ENCODE results near the gene PBRM1. TPM values are rescaled to one million over a fixed set of nuclear protein-coding genes. Genes with fewer than 3 reads are reported as not detected.

PBRM1 gene
- total and polyA plus RNA-seq, 2 of the 13 experiments (the other 11 are each of a cell fraction or from before 2014, with no cell fraction given) = 10.9 to 33.2 TPM

DNA sequence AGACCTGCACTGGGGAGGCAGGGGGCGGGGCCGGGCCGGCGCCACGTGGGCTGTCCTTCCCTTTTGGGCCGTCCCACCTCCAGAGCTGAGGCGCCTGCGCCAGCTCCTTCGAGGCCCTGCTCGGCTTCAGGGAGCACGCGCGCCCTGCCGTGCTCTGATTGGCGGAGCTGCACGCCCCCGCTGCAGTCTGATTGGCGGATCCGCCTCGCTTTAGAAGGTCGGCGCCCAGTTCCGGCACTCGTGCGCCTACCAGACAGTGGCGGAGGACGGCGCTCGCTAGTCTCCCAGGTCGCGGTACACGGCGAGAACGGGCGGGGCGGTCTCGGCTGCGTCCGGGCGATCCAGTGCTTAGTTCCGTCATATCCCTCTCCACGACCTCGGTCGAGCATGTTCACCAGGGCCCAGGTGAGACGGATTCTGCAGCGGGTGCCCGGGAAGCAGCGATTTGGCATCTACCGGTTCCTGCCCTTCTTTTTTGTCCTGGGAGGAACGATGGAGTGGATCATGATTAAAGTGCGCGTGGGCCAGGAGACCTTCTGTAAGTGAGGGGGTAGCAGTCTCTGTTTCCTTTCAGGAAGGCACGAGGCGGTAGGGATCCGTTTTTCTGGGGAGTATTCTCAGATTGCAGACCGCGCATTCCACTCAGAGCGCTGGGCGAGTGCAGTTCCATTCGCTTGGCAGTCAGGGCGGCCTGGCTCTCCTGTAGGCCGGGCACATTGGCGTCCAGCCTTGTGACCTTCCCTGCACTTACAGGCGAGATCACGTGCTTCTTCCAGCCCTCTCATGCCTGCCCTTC lies 149.1 kb downstream of the PBRM1 start, which contains the start of gene UQCC5 (continued):
- no peak for TF ChIP-seq TBP (CRISPR knock-in tag; IDR thresholded peaks at IDR 0.05)
- TF ChIP-seq, protein P1, sequence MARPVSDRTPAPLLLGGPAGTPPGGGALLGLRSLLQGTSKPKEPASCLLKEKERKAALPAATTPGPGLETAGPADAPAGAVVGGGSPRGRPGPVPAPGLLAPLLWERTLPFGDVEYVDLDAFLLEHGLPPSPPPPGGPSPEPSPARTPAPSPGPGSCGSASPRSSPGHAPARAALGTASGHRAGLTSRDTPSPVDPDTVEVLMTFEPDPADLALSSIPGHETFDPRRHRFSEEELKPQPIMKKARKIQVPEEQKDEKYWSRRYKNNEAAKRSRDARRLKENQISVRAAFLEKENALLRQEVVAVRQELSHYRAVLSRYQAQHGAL (CRISPR knock-in tag; IDR thresholded peaks at IDR 0.05; ENCODE audit: not compliant biosample characterization) = no peak
- TF ChIP-seq, protein P2, sequence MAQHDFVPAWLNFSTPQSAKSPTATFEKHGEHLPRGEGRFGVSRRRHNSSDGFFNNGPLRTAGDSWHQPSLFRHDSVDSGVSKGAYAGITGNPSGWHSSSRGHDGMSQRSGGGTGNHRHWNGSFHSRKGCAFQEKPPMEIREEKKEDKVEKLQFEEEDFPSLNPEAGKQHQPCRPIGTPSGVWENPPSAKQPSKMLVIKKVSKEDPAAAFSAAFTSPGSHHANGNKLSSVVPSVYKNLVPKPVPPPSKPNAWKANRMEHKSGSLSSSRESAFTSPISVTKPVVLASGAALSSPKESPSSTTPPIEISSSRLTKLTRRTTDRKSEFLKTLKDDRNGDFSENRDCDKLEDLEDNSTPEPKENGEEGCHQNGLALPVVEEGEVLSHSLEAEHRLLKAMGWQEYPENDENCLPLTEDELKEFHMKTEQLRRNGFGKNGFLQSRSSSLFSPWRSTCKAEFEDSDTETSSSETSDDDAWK (CRISPR knock-in tag; IDR thresholded peaks at IDR 0.05) = no peak
- peak; percentile 52; the same call in 1 of the 2 replicates for TF ChIP-seq ZNF713 (CRISPR knock-in tag; IDR thresholded peaks at IDR 0.05)
- no peak for TF ChIP-seq RAD21 (CRISPR knock-in tag; IDR thresholded peaks at IDR 0.05)
- TF ChIP-seq ZNF274 (CRISPR knock-in tag; IDR thresholded peaks at IDR 0.05) = peak; percentile 95
- TF ChIP-seq, protein P3, sequence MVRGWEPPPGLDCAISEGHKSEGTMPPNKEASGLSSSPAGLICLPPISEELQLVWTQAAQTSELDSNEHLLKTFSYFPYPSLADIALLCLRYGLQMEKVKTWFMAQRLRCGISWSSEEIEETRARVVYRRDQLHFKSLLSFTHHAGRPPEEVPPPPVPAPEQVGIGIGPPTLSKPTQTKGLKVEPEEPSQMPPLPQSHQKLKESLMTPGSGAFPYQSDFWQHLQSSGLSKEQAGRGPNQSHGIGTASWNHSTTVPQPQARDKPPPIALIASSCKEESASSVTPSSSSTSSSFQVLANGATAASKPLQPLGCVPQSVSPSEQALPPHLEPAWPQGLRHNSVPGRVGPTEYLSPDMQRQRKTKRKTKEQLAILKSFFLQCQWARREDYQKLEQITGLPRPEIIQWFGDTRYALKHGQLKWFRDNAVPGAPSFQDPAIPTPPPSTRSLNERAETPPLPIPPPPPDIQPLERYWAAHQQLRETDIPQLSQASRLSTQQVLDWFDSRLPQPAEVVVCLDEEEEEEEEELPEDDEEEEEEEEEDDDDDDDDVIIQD (CRISPR knock-in tag; IDR thresholded peaks at IDR 0.05; ENCODE audit: low read depth) = peak; percentile 75
- TF ChIP-seq TBX2 (CRISPR knock-in tag; IDR thresholded peaks at IDR 0.05; ENCODE audit: borderline replicate concordance) = peak; percentile 77; the same call in 1 of the 2 replicates
- peak; percentile 72; the same call in 1 of the 2 replicates for TF ChIP-seq SAFB2 (CRISPR knock-in tag; IDR thresholded peaks at IDR 0.05; ENCODE audit: borderline replicate concordance, low read depth)
- TF ChIP-seq FOXO1 (CRISPR knock-in tag; IDR thresholded peaks at IDR 0.05) = peak; percentile 61
- TF ChIP-seq, protein P4, sequence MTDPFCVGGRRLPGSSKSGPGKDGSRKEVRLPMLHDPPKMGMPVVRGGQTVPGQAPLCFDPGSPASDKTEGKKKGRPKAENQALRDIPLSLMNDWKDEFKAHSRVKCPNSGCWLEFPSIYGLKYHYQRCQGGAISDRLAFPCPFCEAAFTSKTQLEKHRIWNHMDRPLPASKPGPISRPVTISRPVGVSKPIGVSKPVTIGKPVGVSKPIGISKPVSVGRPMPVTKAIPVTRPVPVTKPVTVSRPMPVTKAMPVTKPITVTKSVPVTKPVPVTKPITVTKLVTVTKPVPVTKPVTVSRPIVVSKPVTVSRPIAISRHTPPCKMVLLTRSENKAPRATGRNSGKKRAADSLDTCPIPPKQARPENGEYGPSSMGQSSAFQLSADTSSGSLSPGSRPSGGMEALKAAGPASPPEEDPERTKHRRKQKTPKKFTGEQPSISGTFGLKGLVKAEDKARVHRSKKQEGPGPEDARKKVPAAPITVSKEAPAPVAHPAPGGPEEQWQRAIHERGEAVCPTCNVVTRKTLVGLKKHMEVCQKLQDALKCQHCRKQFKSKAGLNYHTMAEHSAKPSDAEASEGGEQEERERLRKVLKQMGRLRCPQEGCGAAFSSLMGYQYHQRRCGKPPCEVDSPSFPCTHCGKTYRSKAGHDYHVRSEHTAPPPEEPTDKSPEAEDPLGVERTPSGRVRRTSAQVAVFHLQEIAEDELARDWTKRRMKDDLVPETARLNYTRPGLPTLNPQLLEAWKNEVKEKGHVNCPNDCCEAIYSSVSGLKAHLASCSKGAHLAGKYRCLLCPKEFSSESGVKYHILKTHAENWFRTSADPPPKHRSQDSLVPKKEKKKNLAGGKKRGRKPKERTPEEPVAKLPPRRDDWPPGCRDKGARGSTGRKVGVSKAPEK (CRISPR knock-in tag; IDR thresholded peaks at IDR 0.05; ENCODE audit: borderline replicate concordance) = no peak
- TF ChIP-seq ATF7 (IDR thresholded peaks at IDR 0.05) = no peak
- TF ChIP-seq ATF7 (CRISPR knock-in tag; IDR thresholded peaks at IDR 0.05) = no peak
- TF ChIP-seq RARA (CRISPR knock-in tag; IDR thresholded peaks at IDR 0.05) = peak; percentile 34; the same call in 1 of the 2 replicates
- TF ChIP-seq JUND (CRISPR knock-in tag; IDR thresholded peaks at IDR 0.05) = peak; percentile 56; the same call in 1 of the 2 replicates
- TF ChIP-seq DMAP1 (CRISPR knock-in tag; IDR thresholded peaks at IDR 0.05) = peak; percentile 88; the same call in 1 of the 2 replicates
- TF ChIP-seq, protein P5, sequence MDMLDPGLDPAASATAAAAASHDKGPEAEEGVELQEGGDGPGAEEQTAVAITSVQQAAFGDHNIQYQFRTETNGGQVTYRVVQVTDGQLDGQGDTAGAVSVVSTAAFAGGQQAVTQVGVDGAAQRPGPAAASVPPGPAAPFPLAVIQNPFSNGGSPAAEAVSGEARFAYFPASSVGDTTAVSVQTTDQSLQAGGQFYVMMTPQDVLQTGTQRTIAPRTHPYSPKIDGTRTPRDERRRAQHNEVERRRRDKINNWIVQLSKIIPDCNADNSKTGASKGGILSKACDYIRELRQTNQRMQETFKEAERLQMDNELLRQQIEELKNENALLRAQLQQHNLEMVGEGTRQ (IDR thresholded peaks at IDR 0.05; ENCODE audit: low read depth, low read length) = peak; percentile 75
- TF ChIP-seq, protein P5 (CRISPR knock-in tag; IDR thresholded peaks at IDR 0.05; ENCODE audit: borderline replicate concordance) = peak; percentile 91
- TF ChIP-seq FLYWCH1 (CRISPR knock-in tag; IDR thresholded peaks at IDR 0.05) = no peak
- peak; percentile 70 for TF ChIP-seq ISL2 (CRISPR knock-in tag; IDR thresholded peaks at IDR 0.05)
- no peak for TF ChIP-seq SP140L (CRISPR knock-in tag; IDR thresholded peaks at IDR 0.05; ENCODE audit: borderline replicate concordance)
- peak; percentile 78 for TF ChIP-seq ZNF225 (CRISPR knock-in tag; IDR thresholded peaks at IDR 0.05)
